ENCODE results near the gene USP47. TPM values are rescaled to one million over a fixed set of nuclear protein-coding genes. Genes with fewer than 3 reads are reported as not detected.

The USP47 gene
- total RNA-seq, 1 experiment from 2014 or later, result 50.4 TPM

DNA sequence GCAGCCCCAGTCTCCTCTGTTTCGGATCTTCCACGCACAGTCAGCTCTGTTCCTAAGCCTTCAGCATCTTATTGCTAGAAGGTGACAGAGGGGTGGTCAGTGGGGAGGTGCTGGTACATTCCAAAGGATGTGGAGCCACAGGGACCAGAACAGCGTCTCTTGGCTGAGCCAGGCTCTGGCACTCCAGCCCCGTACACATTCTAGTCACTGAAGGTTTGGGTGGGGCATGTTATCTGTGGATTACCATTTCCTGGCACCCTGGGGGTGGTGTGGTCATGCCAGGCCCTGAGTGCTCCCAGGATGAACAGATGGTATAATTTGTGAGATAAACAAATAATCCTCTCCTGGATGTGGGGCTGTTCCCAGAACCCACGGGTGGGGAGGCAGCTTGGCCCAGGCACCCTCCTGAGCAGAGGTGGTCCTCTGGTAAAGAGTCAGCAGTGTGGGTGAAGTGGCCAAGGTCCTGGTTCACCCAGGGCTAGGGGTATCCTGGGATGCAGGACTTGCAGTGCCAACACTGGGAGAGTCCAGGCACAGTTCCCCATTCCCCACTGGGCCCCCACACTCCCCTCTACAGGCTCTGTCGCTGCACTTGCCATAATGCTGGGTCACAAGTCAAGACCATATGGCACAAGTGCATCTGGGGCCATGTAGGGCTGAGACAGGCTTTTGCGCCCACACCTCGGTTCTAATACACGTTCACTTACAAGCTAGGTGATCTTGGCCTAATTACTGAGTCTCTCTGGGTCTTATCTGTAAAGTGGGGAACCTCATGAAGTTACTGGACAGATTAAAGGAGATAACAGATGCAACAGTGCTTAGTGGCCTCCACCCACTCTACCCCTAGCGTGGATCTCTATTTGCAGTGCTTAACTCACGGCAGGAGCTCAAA lies 133.7 kb downstream of the USP47 start:
- CTCF ChIA-PET, result no interaction called here
- Histone ChIP-seq H3K27me3 (replicated peaks; ENCODE audit: control insufficient read depth, insufficient read depth, low read length) (no peaks in the 10 kb centered on the region), H3K9me3 (no peaks in the 10 kb centered on the region), H3K4me3 (ENCODE audit: low read depth, low read length) (no peak overlapping the region), H3K36me3 (ENCODE audit: control insufficient read depth, insufficient read depth, low read length) (0 out of 2 replicates have a peak, but pooled peaks cover 2% of the 10 kb centered on the region), H3K4me1 (peaks cover 30% of the 10 kb centered on the region)
- Mint-ChIP-seq H3K27ac (ENCODE audit: unreplicated experiment) (no peak overlapping the region), H3K9me3 (ENCODE audit: unreplicated experiment) (peaks cover 6% of the 10 kb centered on the region), H3K4me3 (ENCODE audit: unreplicated experiment) (no peak overlapping the region), H3K27me3 (ENCODE audit: insufficient read depth, unreplicated experiment) (no peaks in the 10 kb centered on the region), H3K36me3 (ENCODE audit: insufficient read depth, unreplicated experiment) (peaks cover 12% of the 10 kb centered on the region), H3K4me1 (ENCODE audit: low read depth, unreplicated experiment) (peaks cover 43% of the 10 kb centered on the region)
- BruUV-seq (replicated peaks), result no TSS peak
- no peak for DNase-seq
- POLR2A ChIA-PET, result no interaction called here
- TF ChIP-seq, protein P1, sequence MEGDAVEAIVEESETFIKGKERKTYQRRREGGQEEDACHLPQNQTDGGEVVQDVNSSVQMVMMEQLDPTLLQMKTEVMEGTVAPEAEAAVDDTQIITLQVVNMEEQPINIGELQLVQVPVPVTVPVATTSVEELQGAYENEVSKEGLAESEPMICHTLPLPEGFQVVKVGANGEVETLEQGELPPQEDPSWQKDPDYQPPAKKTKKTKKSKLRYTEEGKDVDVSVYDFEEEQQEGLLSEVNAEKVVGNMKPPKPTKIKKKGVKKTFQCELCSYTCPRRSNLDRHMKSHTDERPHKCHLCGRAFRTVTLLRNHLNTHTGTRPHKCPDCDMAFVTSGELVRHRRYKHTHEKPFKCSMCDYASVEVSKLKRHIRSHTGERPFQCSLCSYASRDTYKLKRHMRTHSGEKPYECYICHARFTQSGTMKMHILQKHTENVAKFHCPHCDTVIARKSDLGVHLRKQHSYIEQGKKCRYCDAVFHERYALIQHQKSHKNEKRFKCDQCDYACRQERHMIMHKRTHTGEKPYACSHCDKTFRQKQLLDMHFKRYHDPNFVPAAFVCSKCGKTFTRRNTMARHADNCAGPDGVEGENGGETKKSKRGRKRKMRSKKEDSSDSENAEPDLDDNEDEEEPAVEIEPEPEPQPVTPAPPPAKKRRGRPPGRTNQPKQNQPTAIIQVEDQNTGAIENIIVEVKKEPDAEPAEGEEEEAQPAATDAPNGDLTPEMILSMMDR (IDR thresholded peaks at IDR 0.05; ENCODE audit: insufficient read depth in 1 of 2, low read depth in 1 of 2, low read length in 1 of 2, severe bottlenecking in 1 of 2, unreplicated experiment in 1 of 2), result no peak
- intact Hi-C loops (cut with micrococcal nuclease; ENCODE audit: unreplicated experiment), result no loop called here

DNA sequence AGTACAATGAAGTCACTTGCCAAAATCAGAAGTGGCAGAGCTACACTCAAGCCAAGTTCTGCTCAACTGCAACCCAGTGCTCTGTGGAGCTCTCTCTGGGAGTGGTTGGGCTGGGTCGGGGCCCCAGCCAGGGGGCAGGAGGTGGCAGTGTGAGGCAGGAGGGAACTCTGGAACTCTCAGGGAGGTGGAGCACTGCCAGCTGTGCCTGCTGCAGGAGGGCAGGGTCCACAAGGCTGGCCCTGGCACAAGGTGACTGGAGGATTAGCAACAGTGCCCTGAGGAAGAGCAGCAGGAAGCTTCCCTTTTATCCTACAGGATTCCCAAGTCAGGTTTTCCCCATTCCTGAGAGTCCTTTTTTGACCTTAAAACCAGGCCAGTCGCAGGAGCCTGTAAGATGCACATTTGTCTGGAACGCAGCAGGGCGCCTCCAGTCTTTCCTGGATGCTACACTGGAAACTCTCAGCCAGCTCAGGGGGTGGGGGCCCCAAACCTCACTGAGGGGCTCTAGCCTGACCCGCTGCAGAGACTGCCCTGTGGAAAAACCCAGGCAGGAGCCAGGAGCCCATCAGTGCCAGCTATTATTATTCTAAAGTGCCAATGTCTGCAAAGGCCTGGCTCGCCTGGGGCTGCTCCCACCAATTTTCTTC lies 134.8 kb downstream of the USP47 start:
- Mint-ChIP-seq H3K4me3 (ENCODE audit: unreplicated experiment) (no peak overlapping the region), H3K27ac (ENCODE audit: unreplicated experiment) (peak overlapping the region; percentile 18), H3K36me3 (ENCODE audit: insufficient read depth, unreplicated experiment) (peaks cover 24% of the 10 kb centered on the region), H3K27me3 (ENCODE audit: insufficient read depth, unreplicated experiment) (no peaks in the 10 kb centered on the region), H3K9me3 (ENCODE audit: unreplicated experiment) (peaks cover 6% of the 10 kb centered on the region), H3K4me1 (ENCODE audit: low read depth, unreplicated experiment) (peaks cover 46% of the 10 kb centered on the region)
- POLR2A ChIA-PET, result no interaction called here
- Histone ChIP-seq H3K4me3 (ENCODE audit: low read depth, low read length) (no peak overlapping the region), H3K27me3 (replicated peaks; ENCODE audit: control insufficient read depth, insufficient read depth, low read length) (no peaks in the 10 kb centered on the region), H3K36me3 (ENCODE audit: control insufficient read depth, insufficient read depth, low read length) (0 out of 2 replicates have a peak, but pooled peaks cover 2% of the 10 kb centered on the region), H3K9me3 (no peaks in the 10 kb centered on the region), H3K4me1 (peaks cover 28% of the 10 kb centered on the region)
- TF ChIP-seq, protein P1 (IDR thresholded peaks at IDR 0.05; ENCODE audit: insufficient read depth in 1 of 2, low read depth in 1 of 2, low read length in 1 of 2, severe bottlenecking in 1 of 2, unreplicated experiment in 1 of 2), result no peak
- CTCF ChIA-PET, result no interaction called here
- intact Hi-C loops (cut with micrococcal nuclease; ENCODE audit: unreplicated experiment), result no loop called here
- DNase-seq, result no peak
- no TSS peak for BruUV-seq (replicated peaks)

DNA sequence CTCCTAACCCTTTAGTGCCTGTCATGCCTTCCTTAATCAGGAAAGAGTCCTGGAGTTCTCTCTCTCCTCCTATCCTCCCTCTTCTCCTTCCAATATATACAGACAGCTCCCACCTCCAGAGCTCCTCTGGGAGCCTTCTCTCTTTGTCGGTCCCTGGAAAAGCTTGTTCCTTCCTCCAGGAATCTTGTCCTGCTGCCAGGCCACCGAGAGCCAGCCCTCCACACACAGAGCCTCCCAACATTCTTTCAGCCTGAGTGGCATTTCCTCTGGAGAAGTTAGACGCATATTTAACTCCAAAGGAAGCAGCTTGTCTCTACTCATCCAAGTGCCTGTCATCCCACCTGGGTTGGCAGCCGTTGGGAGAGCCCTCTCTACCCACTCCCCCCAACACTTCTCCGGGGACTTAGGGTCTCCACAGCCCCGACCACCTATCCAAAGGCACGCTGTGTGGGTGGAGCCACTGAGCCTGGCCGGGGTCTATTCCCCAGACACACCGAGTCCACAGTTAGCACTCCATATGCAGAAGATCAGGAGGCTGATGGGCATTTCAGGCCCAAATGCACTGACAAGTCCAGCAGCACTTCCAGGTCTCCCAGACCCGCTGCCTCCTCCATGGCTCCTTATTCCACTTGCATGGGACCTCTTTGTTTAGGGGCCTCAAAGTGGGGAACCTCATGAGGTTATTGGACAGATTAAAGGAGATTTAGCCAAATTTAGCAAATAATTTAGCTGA lies 135.6 kb downstream of the USP47 start:
- Histone ChIP-seq H3K4me1 (peaks cover 23% of the 10 kb centered on the region), H3K36me3 (ENCODE audit: control insufficient read depth, insufficient read depth, low read length) (no peaks in the 10 kb centered on the region), H3K9me3 (no peaks in the 10 kb centered on the region), H3K4me3 (ENCODE audit: low read depth, low read length) (no peak overlapping the region), H3K27me3 (replicated peaks; ENCODE audit: control insufficient read depth, insufficient read depth, low read length) (no peaks in the 10 kb centered on the region)
- intact Hi-C loops (cut with micrococcal nuclease; ENCODE audit: unreplicated experiment), result no loop called here
- Mint-ChIP-seq H3K4me3 (ENCODE audit: unreplicated experiment) (no peak overlapping the region), H3K4me1 (ENCODE audit: low read depth, unreplicated experiment) (peaks cover 51% of the 10 kb centered on the region), H3K9me3 (ENCODE audit: unreplicated experiment) (peaks cover 6% of the 10 kb centered on the region), H3K27me3 (ENCODE audit: insufficient read depth, unreplicated experiment) (no peaks in the 10 kb centered on the region), H3K36me3 (ENCODE audit: insufficient read depth, unreplicated experiment) (peaks cover 32% of the 10 kb centered on the region), H3K27ac (ENCODE audit: unreplicated experiment) (peak overlapping the region; percentile 18)
- ChIA-PET CTCF (no interaction called here), POLR2A (no interaction called here)
- no TSS peak for BruUV-seq (replicated peaks)
- TF ChIP-seq, protein P1 (IDR thresholded peaks at IDR 0.05; ENCODE audit: insufficient read depth in 1 of 2, low read depth in 1 of 2, low read length in 1 of 2, severe bottlenecking in 1 of 2, unreplicated experiment in 1 of 2), result no peak
- DNase-seq, result no peak
